Measurements from ENCODE around the gene SCN3B.
A peak's percentile ranks its signal among the peaks of the same experiment; 100 is the strongest.

SCN3B gene

DNA sequence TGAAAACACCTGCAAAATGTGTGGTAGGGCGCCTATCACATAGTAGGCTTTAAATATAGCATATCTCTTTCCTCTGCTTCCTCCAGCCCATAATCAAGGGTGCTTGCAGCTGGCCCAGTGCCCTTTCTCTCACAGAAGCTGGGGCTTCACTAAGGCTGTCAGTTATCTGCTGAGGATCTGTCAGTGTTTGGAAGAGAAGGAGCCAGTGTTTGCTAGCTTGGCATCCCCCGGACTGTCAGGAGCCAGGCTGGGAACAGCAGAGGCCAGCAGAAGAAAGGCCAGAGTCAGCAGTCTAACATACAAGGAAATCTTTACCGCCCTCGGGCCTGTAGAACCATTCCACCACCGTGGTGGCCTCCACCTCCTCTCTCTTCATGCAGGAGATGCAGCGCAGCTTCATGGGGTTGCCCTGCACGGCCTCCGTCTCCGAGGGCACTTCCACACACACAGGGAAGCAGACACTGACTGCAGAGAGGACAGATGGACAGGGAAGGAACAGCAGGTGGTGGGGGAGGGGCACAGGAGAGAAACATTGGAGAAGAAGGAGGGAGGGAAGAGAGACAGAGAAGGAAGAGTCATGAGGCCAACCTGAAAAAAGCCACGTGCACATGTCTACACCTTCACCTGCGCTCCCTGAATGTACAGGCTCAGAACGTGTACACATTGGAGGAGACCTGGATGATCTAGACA is 9.0 kb downstream of the SCN3B start:
- H3K4me3 ChIP-seq (ENCODE audit: low read length) = no peak overlapping the region
- TF ChIP-seq, protein P1, sequence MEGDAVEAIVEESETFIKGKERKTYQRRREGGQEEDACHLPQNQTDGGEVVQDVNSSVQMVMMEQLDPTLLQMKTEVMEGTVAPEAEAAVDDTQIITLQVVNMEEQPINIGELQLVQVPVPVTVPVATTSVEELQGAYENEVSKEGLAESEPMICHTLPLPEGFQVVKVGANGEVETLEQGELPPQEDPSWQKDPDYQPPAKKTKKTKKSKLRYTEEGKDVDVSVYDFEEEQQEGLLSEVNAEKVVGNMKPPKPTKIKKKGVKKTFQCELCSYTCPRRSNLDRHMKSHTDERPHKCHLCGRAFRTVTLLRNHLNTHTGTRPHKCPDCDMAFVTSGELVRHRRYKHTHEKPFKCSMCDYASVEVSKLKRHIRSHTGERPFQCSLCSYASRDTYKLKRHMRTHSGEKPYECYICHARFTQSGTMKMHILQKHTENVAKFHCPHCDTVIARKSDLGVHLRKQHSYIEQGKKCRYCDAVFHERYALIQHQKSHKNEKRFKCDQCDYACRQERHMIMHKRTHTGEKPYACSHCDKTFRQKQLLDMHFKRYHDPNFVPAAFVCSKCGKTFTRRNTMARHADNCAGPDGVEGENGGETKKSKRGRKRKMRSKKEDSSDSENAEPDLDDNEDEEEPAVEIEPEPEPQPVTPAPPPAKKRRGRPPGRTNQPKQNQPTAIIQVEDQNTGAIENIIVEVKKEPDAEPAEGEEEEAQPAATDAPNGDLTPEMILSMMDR (conservative IDR thresholded peaks at IDR 0.05; ENCODE audit: low read length) = no peak
- DNase-seq (ENCODE audit: low read depth) = no peak

DNA sequence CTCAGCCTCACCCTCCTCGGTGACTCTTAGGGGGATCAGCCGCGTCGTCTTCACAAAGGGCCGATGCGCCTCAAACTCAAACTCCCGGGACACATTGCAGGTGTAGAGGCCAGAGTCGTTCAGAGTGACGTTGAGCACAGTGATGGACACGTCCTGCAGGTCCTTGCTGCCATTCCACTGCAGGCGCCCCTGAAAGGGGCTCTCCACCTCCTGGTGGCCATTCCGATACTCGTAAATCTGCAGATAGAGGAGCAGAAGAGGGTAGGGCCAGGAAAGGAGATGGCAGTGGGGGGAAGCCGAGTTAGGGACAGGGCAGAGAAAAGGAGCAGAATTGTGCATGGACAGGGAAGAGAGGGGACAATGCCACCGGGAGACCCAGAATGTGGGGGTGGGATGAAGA is 12.0 kb downstream of the SCN3B start:
- no peak for DNase-seq (ENCODE audit: low read depth)
- TF ChIP-seq, protein P1 (conservative IDR thresholded peaks at IDR 0.05; ENCODE audit: low read length) = no peak
- H3K4me3 ChIP-seq (ENCODE audit: low read length) = no peak overlapping the region

DNA sequence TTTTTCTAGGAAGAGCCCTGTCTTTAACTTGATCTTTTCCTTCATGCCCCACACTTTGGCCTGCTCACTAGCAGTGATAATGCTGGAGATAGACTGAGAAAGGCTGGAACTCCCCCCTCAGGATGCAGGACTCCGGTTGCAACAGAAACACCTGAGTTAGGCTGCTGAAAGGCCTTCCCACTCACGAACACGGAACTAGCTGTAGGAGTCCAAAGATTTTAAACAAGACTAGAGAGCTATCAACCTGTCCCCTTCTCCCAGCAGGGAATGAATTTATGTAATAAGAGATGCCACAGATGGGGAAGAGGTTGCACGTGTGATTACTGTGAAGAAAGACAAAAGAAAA is 13.0 kb downstream of the SCN3B start:
- no peak for DNase-seq (ENCODE audit: low read depth)
- TF ChIP-seq, protein P1 (conservative IDR thresholded peaks at IDR 0.05; ENCODE audit: low read length) = no peak
- no peak overlapping the region for H3K4me3 ChIP-seq (ENCODE audit: low read length)

DNA sequence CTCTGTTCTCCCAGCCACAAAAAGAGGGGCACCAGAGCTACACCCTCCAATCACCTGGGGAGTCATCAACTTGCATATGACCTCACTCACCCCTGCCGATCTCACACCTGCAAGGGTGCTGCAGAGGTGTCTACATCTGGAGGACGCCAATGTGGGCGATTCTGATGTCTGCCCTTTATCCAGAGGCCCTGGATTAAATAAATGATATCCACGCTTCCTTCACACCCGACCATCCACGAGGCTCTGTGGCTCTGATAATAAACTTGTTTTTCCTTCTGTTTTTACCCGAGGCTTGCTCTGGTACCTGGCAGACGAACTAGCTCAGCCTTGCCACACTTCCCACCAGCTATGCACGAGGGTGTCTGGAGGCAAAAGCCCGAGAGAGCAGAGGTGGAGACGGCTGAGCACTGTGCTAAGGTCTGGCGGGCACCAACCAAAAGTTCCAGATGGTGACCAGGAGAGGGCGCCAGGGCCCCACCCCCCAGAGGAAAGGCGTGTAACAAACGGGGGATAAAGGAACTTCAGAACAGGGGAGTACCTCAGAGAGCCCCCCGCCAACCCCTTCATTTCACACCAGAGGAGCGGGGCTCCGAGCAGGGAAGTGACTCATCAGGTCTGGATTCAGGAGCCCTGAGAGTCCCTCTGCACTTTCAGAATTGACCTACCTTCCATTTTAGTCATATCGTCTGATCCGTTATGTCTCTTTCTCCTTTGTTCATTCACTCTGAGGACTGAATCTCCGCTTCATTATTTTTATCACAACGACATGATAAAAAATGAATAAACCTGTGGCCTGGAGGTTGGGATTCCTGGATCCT is 13.5 kb downstream of the SCN3B start:
- TF ChIP-seq, protein P1 (conservative IDR thresholded peaks at IDR 0.05; ENCODE audit: low read length) = peak; percentile 78
- H3K4me3 ChIP-seq (ENCODE audit: low read length) = no peak overlapping the region
- peak; percentile 25 for DNase-seq (ENCODE audit: low read depth)

DNA sequence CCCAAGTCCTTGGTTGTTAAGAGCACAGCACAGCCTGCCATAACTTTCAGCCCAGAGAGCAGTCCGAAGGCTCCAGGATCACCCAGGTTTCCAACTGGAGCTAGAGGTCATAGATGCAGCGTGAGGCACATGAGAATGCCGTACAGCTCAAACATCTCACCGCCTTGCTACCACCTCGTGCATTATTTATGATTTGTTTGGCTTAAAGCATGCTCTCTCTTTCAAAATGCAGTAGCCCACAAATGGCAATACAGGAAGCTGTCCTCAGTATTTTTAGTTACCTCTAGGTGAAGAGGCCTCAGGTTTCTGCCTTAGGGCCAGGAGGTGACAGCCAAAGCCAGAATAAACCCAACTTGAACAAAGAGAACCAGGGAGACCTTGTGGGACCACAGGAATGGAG is 14.4 kb downstream of the SCN3B start:
- no peak for DNase-seq (ENCODE audit: low read depth)
- TF ChIP-seq, protein P1 (conservative IDR thresholded peaks at IDR 0.05; ENCODE audit: low read length) = no peak
- H3K4me3 ChIP-seq (ENCODE audit: low read length) = no peak overlapping the region

DNA sequence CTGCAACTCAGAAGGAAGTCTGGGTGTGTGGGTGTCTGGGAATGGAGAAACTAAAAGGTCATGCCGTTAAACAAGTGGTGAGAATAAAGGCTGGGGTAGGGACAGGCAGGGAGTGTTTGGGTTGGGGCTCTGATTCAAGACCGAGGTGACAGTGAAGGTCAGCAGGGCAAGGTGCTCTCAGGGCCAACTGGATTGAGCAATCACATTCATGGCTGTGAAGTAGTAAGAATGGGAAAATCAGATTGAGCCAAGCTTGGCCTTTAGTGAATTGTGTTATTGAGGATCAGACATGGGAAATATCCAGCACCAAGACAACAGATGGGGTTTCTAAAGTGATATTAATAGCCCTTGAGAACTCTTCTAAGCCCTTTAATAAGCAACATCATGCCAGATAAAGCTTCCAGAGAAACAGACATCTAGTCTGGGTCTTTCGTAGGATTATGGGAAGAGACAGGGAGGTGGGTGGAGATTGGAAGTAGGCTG is 24.3 kb downstream of the SCN3B start:
- no peak for DNase-seq (ENCODE audit: low read depth)
- no peak overlapping the region for H3K4me3 ChIP-seq (ENCODE audit: low read length)
- TF ChIP-seq, protein P1 (conservative IDR thresholded peaks at IDR 0.05; ENCODE audit: low read length) = no peak

Data from AG10803 (cell line).